H9 (cell line): ENCODE data around the gene DLG2. TPM values are rescaled to one million over a fixed set of nuclear protein-coding genes. Genes with fewer than 3 reads are reported as not detected.

Experiments
- DNase-seq: peaks from one replicate; pipeline ENCODE4 v3.0.0-alpha.2; 2017
- H2AFZ ChIP-seq: one replicate; pipeline ENCODE4 v1.6.1; 2013; ENCODE audit warnings: mild to moderate bottlenecking, low read length, control low read depth, moderate library complexity
- H2AK5ac ChIP-seq: 2 replicates; pipeline ENCODE4 v1.6.1; 2013; ENCODE audit warnings: low read length, control low read depth, mixed read lengths; ENCODE audit not compliant: insufficient read length
- H2BK120ac ChIP-seq: one replicate; pipeline ENCODE4 v1.6.1; 2013; ENCODE audit warnings: low read depth, mild to moderate bottlenecking, low read length, control low read depth, inconsistent platforms; ENCODE audit not compliant: poor library complexity, severe bottlenecking
- H2BK12ac ChIP-seq: 2 replicates; pipeline ENCODE4 v1.6.1; 2013; ENCODE audit warnings: low read length, control low read depth, mixed read lengths, low read depth; ENCODE audit not compliant: insufficient read length
- H2BK15ac ChIP-seq: 2 replicates; pipeline ENCODE4 v1.6.1; 2013; ENCODE audit warnings: low read depth, low read length, control low read depth
- H2BK20ac ChIP-seq: one replicate; pipeline ENCODE4 v1.6.1; 2013; ENCODE audit warnings: low read depth, mild to moderate bottlenecking, low read length, control low read depth, inconsistent platforms; ENCODE audit not compliant: poor library complexity, severe bottlenecking
- H2BK5ac ChIP-seq: 2 replicates; pipeline ENCODE4 v1.6.1; 2013; ENCODE audit warnings: low read length, control low read depth, mixed read lengths; ENCODE audit not compliant: insufficient read length
- H3K14ac ChIP-seq: 2 replicates; pipeline ENCODE4 v1.6.1; 2013; ENCODE audit warnings: low read length, control low read depth; ENCODE audit not compliant: insufficient read depth
- H3K18ac ChIP-seq: 2 replicates; pipeline ENCODE4 v1.6.1; 2013; ENCODE audit warnings: low read depth, mild to moderate bottlenecking, mixed read lengths, low read length, control low read depth; ENCODE audit not compliant: insufficient read length
- H3K23ac ChIP-seq: 2 replicates; pipeline ENCODE4 v1.6.1; 2013; ENCODE audit warnings: low read length, control low read depth, mixed read lengths, low read depth; ENCODE audit not compliant: insufficient read length
- H3K23me2 ChIP-seq: 2 replicates; pipeline ENCODE4 v1.6.1; 2013; ENCODE audit warnings: low read depth, mild to moderate bottlenecking, mixed read lengths, low read length, control low read depth; ENCODE audit not compliant: insufficient read length, poor library complexity, severe bottlenecking
- H3K27ac ChIP-seq: 2 replicates; pipeline ENCODE4 v1.5.1; 2013; ENCODE audit warnings: low read length, control low read depth, mixed read lengths, low read depth; ENCODE audit not compliant: insufficient read length
- H3K27me3 ChIP-seq: 2 replicates; pipeline ENCODE4 v1.6.1; 2013; ENCODE audit warnings: low read length, control low read depth, inconsistent platforms; ENCODE audit not compliant: insufficient read depth
- H3K4ac ChIP-seq: 2 replicates; pipeline ENCODE4 v1.6.1; 2013; ENCODE audit warnings: low read depth, mild to moderate bottlenecking, control low read depth, inconsistent platforms, low read length, moderate library complexity
- H3K4me1 ChIP-seq: 2 replicates; pipeline ENCODE4 v1.6.1; 2013; ENCODE audit warnings: low read length, control low read depth, inconsistent platforms; ENCODE audit not compliant: insufficient read depth
- H3K4me2 ChIP-seq: 2 replicates; pipeline ENCODE4 v1.6.1; 2013; ENCODE audit warnings: low read length, control low read depth, mixed read lengths; ENCODE audit not compliant: insufficient read length, insufficient read depth
- H3K56ac ChIP-seq: 2 replicates; pipeline ENCODE4 v1.6.1; 2013; ENCODE audit warnings: low read depth, mild to moderate bottlenecking, mixed read lengths, low read length, control low read depth; ENCODE audit not compliant: insufficient read length
- H3K79me1 ChIP-seq: 2 replicates; pipeline ENCODE4 v1.6.1; 2013; ENCODE audit warnings: low read depth, mild to moderate bottlenecking, moderate library complexity, low read length, control low read depth, inconsistent platforms; ENCODE audit not compliant: insufficient read depth, poor library complexity, severe bottlenecking
- H3K79me2 ChIP-seq: 2 replicates; pipeline ENCODE4 v1.6.1; 2013; ENCODE audit warnings: low read length, control low read depth, inconsistent platforms; ENCODE audit not compliant: insufficient read depth
- H3K9ac ChIP-seq: 2 replicates; pipeline ENCODE4 v1.6.1; 2013; ENCODE audit warnings: low read length, control low read depth, mixed read lengths; ENCODE audit not compliant: insufficient read length; ENCODE audit errors: extremely low read depth
- H3K9me3 ChIP-seq: one replicate; pipeline ENCODE4 v1.6.1; 2013; ENCODE audit warnings: low read depth, low read length, inconsistent platforms; ENCODE audit not compliant: control insufficient read depth
- H3T11ph ChIP-seq: one replicate; pipeline ENCODE4 v1.6.1; 2013; ENCODE audit warnings: mild to moderate bottlenecking, low read length, control low read depth, inconsistent platforms
- H4K20me1 ChIP-seq: one replicate; pipeline ENCODE4 v1.6.1; 2013; ENCODE audit not compliant: control insufficient read depth, insufficient read length, insufficient read depth
- H4K5ac ChIP-seq: 2 replicates; pipeline ENCODE4 v1.6.1; 2013; ENCODE audit warnings: low read depth, mild to moderate bottlenecking, mixed read lengths, low read length, control low read depth; ENCODE audit not compliant: insufficient read length
- H4K8ac ChIP-seq: replicated peaks from 2 replicates; pipeline ENCODE4 v1.6.1; 2013; ENCODE audit warnings: low read length, control low read depth, mixed read lengths, low read depth; ENCODE audit not compliant: insufficient read length
- H4K91ac ChIP-seq: 2 replicates; pipeline ENCODE4 v1.6.1; 2013; ENCODE audit warnings: low read depth, mild to moderate bottlenecking, moderate library complexity, mixed read lengths, low read length, control low read depth; ENCODE audit not compliant: insufficient read length
- H3K27ac Mint-ChIP-seq, 3 experiments: 2 replicates in 2 of 3; 3 replicates in 1 of 3; pipeline ENCODE4 v1.8.0; 2020 to 2021; ENCODE audit warnings: mixed read lengths in 3 of 3, mild to moderate bottlenecking in 1 of 3, moderate library complexity in 1 of 3
- H3K27me3 Mint-ChIP-seq: 2 replicates; pipeline ENCODE4 v1.8.0; 2021; ENCODE audit warnings: low read depth, mild to moderate bottlenecking, moderate library complexity, mixed read lengths
- H3K36me3 Mint-ChIP-seq, 3 experiments: 2 replicates in 2 of 3; 3 replicates in 1 of 3; pipeline ENCODE4 v1.8.0; 2020 to 2021; ENCODE audit warnings: low read depth in 3 of 3, mixed read lengths in 3 of 3; ENCODE audit not compliant: insufficient read depth in 1 of 3
- H3K4me1 Mint-ChIP-seq, 2 experiments: 2 replicates each; pipeline ENCODE4 v1.8.0; 2020; ENCODE audit warnings: mixed read lengths in 2 of 2
- H3K4me3 Mint-ChIP-seq, 2 experiments: 2 replicates in 1 of 2; 3 replicates in 1 of 2; pipeline ENCODE4 v1.8.0; 2020 to 2021; ENCODE audit warnings: mild to moderate bottlenecking in 2 of 2, mixed read lengths in 2 of 2, moderate library complexity in 1 of 2
- H3K9me3 Mint-ChIP-seq, 2 experiments: 2 replicates in 1 of 2; 3 replicates in 1 of 2; pipeline ENCODE4 v1.8.0; 2020; ENCODE audit warnings: mild to moderate bottlenecking in 2 of 2, mixed read lengths in 2 of 2, moderate library complexity in 1 of 2
- CTCF ChIP-seq: fragments of 200-600 bp; sonication (generic); conservative IDR thresholded peaks from 3 replicates; pipeline ENCODE4 v1.8.0; 2021; ENCODE audit warnings: antibody characterized with exemption, mild to moderate bottlenecking
- WGBS: extraction: QIAGEN DNeasy Blood & Tissue Kit; methylation state at CpG from one replicate; pipeline ENCODE4 v1.1.7; 2013; ENCODE audit warnings: missing lambda C conversion rate, low lambda C conversion rate, mixed read lengths; ENCODE audit not compliant: insufficient read length; ENCODE audit errors: extremely low coverage; 5-methylcytosine and 5-hydroxymethylcytosine counted together
- total RNA-seq: library from RNA; stranded (reverse); gene quantifications from 2 replicates; pipeline ENCODE4 v1.2.1, GENCODE V29; 2021

DLG2 gene
- total RNA-seq, 1 experiment from 2014 or later, result 8.0 TPM

- H3K27ac ChIP-seq, result no peak overlapping the region
- H3K18ac ChIP-seq, result no peak overlapping the region
- H2AK5ac ChIP-seq, result no peak overlapping the region
- no peak overlapping the region for H3K4me2 ChIP-seq
- Mint-ChIP-seq H3K4me1 (peaks cover 6 to 9% of the 10 kb centered on the region in 2 experiments), H3K9me3 (no peaks in the 10 kb centered on the region), H3K27ac (no peak overlapping the region), H3K4me3 (no peak overlapping the region), H3K27me3 (no peaks in the 10 kb centered on the region), H3K36me3 (no peaks in the 10 kb centered on the region)
- no peak overlapping the region for H2BK120ac ChIP-seq
- H3T11ph ChIP-seq, result no peak overlapping the region
- no peak overlapping the region for H4K8ac ChIP-seq
- H3K4ac ChIP-seq, result no peak overlapping the region
- H3K27me3 ChIP-seq, result no peaks in the 10 kb centered on the region
- H2AFZ ChIP-seq, result no peak overlapping the region
- H3K9ac ChIP-seq, result no peak overlapping the region
- no peaks in the 10 kb centered on the region for H3K9me3 ChIP-seq
- H4K20me1 ChIP-seq, result no peaks in the 10 kb centered on the region
- H3K56ac ChIP-seq, result no peak overlapping the region
- H2BK12ac ChIP-seq, result no peak overlapping the region
- no peak overlapping the region for H3K23ac ChIP-seq
- DNase-seq, result no peak
- no peaks in the 10 kb centered on the region for H3K23me2 ChIP-seq
- no peak overlapping the region for H4K91ac ChIP-seq
- no peak overlapping the region for H3K14ac ChIP-seq
- no peak for TF ChIP-seq CTCF
- H2BK20ac ChIP-seq, result no peak overlapping the region
- no CpG with 5 or more reads among the region's 3 CpGs for WGBS
- H2BK5ac ChIP-seq, result no peak overlapping the region
- no peaks in the 10 kb centered on the region for H3K79me1 ChIP-seq
- no peaks in the 10 kb centered on the region for H3K79me2 ChIP-seq
- H3K4me1 ChIP-seq, result no peaks in the 10 kb centered on the region
- no peak overlapping the region for H2BK15ac ChIP-seq
- H4K5ac ChIP-seq, result no peak overlapping the region
Measured at GRCh38 chr11:83768489-83768888, 1858.7 kb downstream of the DLG2 start.
